DND-41 (cell line): ENCODE data around the gene ABCG2.

Source experiments
- CTCF ChIP-seq: IDR thresholded peaks from 2 replicates; pipeline ENCODE4 v1.5.1; 2012; ENCODE audit warnings: borderline replicate concordance, low read length, moderate library complexity, mild to moderate bottlenecking; ENCODE audit not compliant: poor library complexity, severe bottlenecking; ENCODE audit errors: extremely low read depth
- EZH2 ChIP-seq: IDR thresholded peaks from 3 replicates; pipeline ENCODE4 v1.6.1; 2012; ENCODE audit warnings: borderline replicate concordance, low read depth, mild to moderate bottlenecking, moderate library complexity, low read length, inconsistent platforms; ENCODE audit not compliant: severe bottlenecking

- TF ChIP-seq CTCF (no peak), EZH2 (no peak)
Measured at GRCh38 chr4:88098993-88099752, 59.3 kb downstream of the ABCG2 start.
